ENCODE measurements around the gene SPSB2. TPM values are rescaled to one million over a fixed set of nuclear protein-coding genes. Genes with fewer than 3 reads are reported as not detected.

SPSB2 gene
- total and polyA plus RNA-seq, 9 of the 15 experiments (the other 6 are each of a cell fraction or from before 2014, with no cell fraction given) = 0.10 to 10.6 (median 1.9) TPM

DNA sequence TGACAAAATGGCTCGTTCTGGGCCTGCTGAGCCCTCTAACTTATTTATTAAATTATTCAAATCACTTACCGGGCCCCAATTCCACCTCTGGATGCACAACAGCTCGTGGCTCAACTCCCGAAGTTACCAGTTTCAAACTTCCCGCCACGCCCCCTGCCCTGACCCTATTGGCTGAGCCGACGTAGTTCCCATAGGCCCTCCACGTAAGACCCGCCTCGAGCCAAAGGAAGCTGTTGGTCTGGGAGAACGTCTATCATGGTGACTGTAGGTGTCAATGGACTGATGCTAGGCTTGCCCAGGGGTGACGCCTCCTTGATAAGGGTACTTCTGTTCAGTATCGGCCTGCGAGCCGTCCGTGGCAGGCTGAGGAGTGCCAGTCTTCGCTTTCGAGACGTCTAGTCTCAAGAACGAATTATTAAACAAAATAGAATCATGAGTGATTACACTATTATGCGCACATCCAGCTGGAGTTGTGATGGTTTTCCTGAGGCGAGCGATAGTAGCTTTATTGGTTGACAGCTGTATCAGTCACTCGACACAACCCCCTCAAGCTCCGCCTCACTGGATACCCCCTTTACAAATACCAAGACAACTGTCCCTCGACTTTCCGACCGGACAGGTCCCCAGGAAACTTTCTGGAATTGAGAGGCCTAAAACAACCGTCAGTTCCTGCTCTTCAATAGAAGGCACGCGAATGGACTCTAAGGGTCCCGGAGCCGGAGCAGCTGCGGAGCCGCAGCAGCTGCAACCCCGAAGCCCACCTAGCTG lies 21.8 kb downstream of the SPSB2 start, which contains the start of gene CDCA3 (continued):
- TF ChIP-seq, protein P1, sequence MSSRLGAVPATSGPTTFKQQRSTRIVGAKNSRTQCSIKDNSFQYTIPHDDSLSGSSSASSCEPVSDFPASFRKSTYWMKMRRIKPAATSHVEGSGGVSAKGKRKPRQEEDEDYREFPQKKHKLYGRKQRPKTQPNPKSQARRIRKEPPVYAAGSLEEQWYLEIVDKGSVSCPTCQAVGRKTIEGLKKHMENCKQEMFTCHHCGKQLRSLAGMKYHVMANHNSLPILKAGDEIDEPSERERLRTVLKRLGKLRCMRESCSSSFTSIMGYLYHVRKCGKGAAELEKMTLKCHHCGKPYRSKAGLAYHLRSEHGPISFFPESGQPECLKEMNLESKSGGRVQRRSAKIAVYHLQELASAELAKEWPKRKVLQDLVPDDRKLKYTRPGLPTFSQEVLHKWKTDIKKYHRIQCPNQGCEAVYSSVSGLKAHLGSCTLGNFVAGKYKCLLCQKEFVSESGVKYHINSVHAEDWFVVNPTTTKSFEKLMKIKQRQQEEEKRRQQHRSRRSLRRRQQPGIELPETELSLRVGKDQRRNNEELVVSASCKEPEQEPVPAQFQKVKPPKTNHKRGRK (tag; IDR thresholded peaks at IDR 0.05) = no peak
- TF ChIP-seq RFX7 (CRISPR knock-in tag; IDR thresholded peaks at IDR 0.05) (no peak), L3MBTL2 (IDR thresholded peaks at IDR 0.05) (peak; percentile 86), U2AF1 (optimal IDR thresholded peaks at IDR 0.05; ENCODE audit: low read depth, low read length) (no peak), KLF10 (CRISPR knock-in tag; IDR thresholded peaks at IDR 0.05) (no peak)
- TF ChIP-seq, protein P2, sequence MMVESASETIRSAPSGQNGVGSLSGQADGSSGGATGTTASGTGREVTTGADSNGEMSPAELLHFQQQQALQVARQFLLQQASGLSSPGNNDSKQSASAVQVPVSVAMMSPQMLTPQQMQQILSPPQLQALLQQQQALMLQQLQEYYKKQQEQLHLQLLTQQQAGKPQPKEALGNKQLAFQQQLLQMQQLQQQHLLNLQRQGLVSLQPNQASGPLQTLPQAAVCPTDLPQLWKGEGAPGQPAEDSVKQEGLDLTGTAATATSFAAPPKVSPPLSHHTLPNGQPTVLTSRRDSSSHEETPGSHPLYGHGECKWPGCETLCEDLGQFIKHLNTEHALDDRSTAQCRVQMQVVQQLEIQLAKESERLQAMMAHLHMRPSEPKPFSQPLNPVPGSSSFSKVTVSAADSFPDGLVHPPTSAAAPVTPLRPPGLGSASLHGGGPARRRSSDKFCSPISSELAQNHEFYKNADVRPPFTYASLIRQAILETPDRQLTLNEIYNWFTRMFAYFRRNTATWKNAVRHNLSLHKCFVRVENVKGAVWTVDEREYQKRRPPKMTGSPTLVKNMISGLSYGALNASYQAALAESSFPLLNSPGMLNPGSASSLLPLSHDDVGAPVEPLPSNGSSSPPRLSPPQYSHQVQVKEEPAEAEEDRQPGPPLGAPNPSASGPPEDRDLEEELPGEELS (CRISPR knock-in tag; IDR thresholded peaks at IDR 0.05; ENCODE audit: borderline replicate concordance) = no peak
- TF ChIP-seq, protein P3, sequence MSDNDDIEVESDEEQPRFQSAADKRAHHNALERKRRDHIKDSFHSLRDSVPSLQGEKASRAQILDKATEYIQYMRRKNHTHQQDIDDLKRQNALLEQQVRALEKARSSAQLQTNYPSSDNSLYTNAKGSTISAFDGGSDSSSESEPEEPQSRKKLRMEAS (CRISPR knock-in tag; IDR thresholded peaks at IDR 0.05) = peak; percentile 65; the same call in 1 of the 2 replicates
- TF ChIP-seq, protein P4, sequence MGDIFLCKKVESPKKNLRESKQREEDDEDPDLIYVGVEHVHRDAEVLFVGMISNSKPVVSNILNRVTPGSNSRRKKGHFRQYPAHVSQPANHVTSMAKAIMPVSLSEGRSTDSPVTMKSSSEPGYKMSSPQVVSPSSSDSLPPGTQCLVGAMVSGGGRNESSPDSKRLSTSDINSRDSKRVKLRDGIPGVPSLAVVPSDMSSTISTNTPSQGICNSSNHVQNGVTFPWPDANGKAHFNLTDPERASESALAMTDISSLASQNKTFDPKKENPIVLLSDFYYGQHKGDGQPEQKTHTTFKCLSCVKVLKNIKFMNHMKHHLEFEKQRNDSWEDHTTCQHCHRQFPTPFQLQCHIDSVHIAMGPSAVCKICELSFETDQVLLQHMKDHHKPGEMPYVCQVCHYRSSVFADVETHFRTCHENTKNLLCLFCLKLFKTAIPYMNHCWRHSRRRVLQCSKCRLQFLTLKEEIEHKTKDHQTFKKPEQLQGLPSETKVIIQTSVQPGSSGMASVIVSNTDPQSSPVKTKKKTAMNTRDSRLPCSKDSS (IDR thresholded peaks at IDR 0.05; ENCODE audit: low read depth, partially characterized antibody) = no peak
- TF ChIP-seq, protein P5, sequence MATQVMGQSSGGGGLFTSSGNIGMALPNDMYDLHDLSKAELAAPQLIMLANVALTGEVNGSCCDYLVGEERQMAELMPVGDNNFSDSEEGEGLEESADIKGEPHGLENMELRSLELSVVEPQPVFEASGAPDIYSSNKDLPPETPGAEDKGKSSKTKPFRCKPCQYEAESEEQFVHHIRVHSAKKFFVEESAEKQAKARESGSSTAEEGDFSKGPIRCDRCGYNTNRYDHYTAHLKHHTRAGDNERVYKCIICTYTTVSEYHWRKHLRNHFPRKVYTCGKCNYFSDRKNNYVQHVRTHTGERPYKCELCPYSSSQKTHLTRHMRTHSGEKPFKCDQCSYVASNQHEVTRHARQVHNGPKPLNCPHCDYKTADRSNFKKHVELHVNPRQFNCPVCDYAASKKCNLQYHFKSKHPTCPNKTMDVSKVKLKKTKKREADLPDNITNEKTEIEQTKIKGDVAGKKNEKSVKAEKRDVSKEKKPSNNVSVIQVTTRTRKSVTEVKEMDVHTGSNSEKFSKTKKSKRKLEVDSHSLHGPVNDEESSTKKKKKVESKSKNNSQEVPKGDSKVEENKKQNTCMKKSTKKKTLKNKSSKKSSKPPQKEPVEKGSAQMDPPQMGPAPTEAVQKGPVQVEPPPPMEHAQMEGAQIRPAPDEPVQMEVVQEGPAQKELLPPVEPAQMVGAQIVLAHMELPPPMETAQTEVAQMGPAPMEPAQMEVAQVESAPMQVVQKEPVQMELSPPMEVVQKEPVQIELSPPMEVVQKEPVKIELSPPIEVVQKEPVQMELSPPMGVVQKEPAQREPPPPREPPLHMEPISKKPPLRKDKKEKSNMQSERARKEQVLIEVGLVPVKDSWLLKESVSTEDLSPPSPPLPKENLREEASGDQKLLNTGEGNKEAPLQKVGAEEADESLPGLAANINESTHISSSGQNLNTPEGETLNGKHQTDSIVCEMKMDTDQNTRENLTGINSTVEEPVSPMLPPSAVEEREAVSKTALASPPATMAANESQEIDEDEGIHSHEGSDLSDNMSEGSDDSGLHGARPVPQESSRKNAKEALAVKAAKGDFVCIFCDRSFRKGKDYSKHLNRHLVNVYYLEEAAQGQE (IDR thresholded peaks at IDR 0.05; ENCODE audit: borderline replicate concordance) = no peak
- TF ChIP-seq, protein P5 (CRISPR knock-in tag; IDR thresholded peaks at IDR 0.05; ENCODE audit: low read depth) = no peak

Measured in K562 (cell line).